GM19467 (cell line): ENCODE measurements around the gene APCDD1L.

Experiments used
- ATAC-seq: cut with Tn5 transposase; IDR thresholded peaks from one replicate; pipeline ENCODE4 v1.9.1; 2021; ENCODE audit warnings: mild to moderate bottlenecking, moderate library complexity; ENCODE audit not compliant: unreplicated experiment

Gene APCDD1L

GRCh38 chr20:58469616-58470015, 45.6 kb downstream of the APCDD1L start:
- no peak for ATAC-seq

- no peak for ATAC-seq
Measured at GRCh38 chr20:58467572-58468527, 47.3 kb downstream of the APCDD1L start.

- ATAC-seq = no peak
Measured at GRCh38 chr20:58466729-58467571, 48.2 kb downstream of the APCDD1L start.

- ATAC-seq = no peak
Measured at GRCh38 chr20:58466095-58466708, 49.0 kb downstream of the APCDD1L start.

- no peak for ATAC-seq
Measured at GRCh38 chr20:58464838-58465237, 50.4 kb downstream of the APCDD1L start.

- no peak for ATAC-seq
Measured at GRCh38 chr20:58463256-58463655, 51.9 kb downstream of the APCDD1L start.

- ATAC-seq = no peak
Measured at GRCh38 chr20:58461899-58462298, 53.3 kb downstream of the APCDD1L start.

GRCh38 chr20:58461104-58461503, 54.1 kb downstream of the APCDD1L start:
- ATAC-seq = no peak

GRCh38 chr20:58459058-58459750, 56.0 kb downstream of the APCDD1L start:
- no peak for ATAC-seq

GRCh38 chr20:58458342-58459057, 56.7 kb downstream of the APCDD1L start:
- peak; percentile 95 for ATAC-seq

- ATAC-seq = no peak
Measured at GRCh38 chr20:58457083-58457695, 58.0 kb downstream of the APCDD1L start.

- ATAC-seq = no peak
Measured at GRCh38 chr20:58454460-58454859, 60.7 kb downstream of the APCDD1L start.

GRCh38 chr20:58453391-58453790, 61.8 kb downstream of the APCDD1L start:
- ATAC-seq = no peak

GRCh38 chr20:58452667-58453255, 62.4 kb downstream of the APCDD1L start:
- no peak for ATAC-seq

GRCh38 chr20:58450254-58450653, 64.9 kb downstream of the APCDD1L start:
- ATAC-seq = no peak

GRCh38 chr20:58449681-58450221, 65.4 kb downstream of the APCDD1L start:
- ATAC-seq = no peak

- ATAC-seq = no peak
Measured at GRCh38 chr20:58448958-58449357, 66.2 kb downstream of the APCDD1L start.

- ATAC-seq = no peak
Measured at GRCh38 chr20:58447511-58448391, 67.4 kb downstream of the APCDD1L start.
